ENCODE results near the gene NUDCD3. TPM values are rescaled to one million over a fixed set of nuclear protein-coding genes. Genes with fewer than 3 reads are reported as not detected.

The NUDCD3 gene
- total and polyA plus RNA-seq, 2 of the 8 experiments (the other 6 are each of a cell fraction or from before 2014, with no cell fraction given): 35.2 to 93.7 TPM

- H3K23ac ChIP-seq (ENCODE audit: insufficient read length): no peak overlapping the region
- TF ChIP-seq EZH2 (IDR thresholded peaks at IDR 0.05; ENCODE audit: low read depth, low read length, severe bottlenecking) (no peak), CTBP2 (IDR thresholded peaks at IDR 0.05; ENCODE audit: borderline replicate concordance, insufficient read depth, insufficient read length, low read length) (no peak), RNF2 (IDR thresholded peaks at IDR 0.05; ENCODE audit: borderline replicate concordance, low read depth, low read length, missing control alignments, poor library complexity, severe bottlenecking) (no peak), TBP (IDR thresholded peaks at IDR 0.05; ENCODE audit: low read depth, low read length) (no peak), FOSL1 (IDR thresholded peaks at IDR 0.05; ENCODE audit: insufficient read depth, low read depth, low read length) (no peak)
Observed at GRCh38 chr7:44455155-44455554, 35.3 kb downstream of the NUDCD3 start.

More at GRCh38 chr7:44455155-44455554, 35.3 kb downstream of the NUDCD3 start:
- no peak overlapping the region for H2BK15ac ChIP-seq (ENCODE audit: low read length)
- no peak overlapping the region for H2BK12ac ChIP-seq (ENCODE audit: low read depth, low read length)
- no peak overlapping the region for H2BK5ac ChIP-seq (ENCODE audit: low read depth, low read length)
- ChIA-PET CTCF (ENCODE audit: partially characterized antibody) (interaction anchor here (0.8 to 0.9 kb wide), 2 partner anchors 8 to 14 kb away, joined by 3 to 4 read pairs; no protein-coding TSS in a partner anchor), POLR2A (ENCODE audit: partially characterized antibody) (interaction anchor here (1.8 kb wide), 1 partner anchor 127 kb away, joined by 4 read pairs; the partner anchor contains the start of gene TMED4)
- no peak overlapping the region for H3K4me3 ChIP-seq (ENCODE audit: extremely low read depth in 1 of 4, insufficient read depth in 2 of 4, low read depth in 3 of 4, low read length in 4 of 4)
- H4K8ac ChIP-seq (ENCODE audit: extremely low read depth, insufficient read depth, low read length): no peak overlapping the region
- no peaks in the 10 kb centered on the region; the same call in 1 of the 2 replicates for H3K23me2 ChIP-seq (ENCODE audit: low read depth, low read length)
- H2AFZ ChIP-seq (ENCODE audit: low read length): no peak overlapping the region
- no peaks in the 10 kb centered on the region for H3K27me3 ChIP-seq (replicated peaks in 1 of 4; ENCODE audit: control insufficient read depth in 3 of 4, extremely low read depth in 1 of 4, insufficient read depth in 3 of 4, low read length in 3 of 4)
- no peaks in the 10 kb centered on the region for H3K9me3 ChIP-seq (ENCODE audit: insufficient read depth in 2 of 2, low read depth in 1 of 2, low read length in 1 of 2)
- no peaks in the 10 kb centered on the region for H3K4me1 ChIP-seq (replicated peaks in 1 of 4; ENCODE audit: control insufficient read depth in 3 of 4, insufficient read depth in 4 of 4, low read length in 3 of 4)
- peaks cover 0 to 40% of the 10 kb centered on the region in 2 experiments; a peak in 3 of 4 replicates for H3K79me2 ChIP-seq (ENCODE audit: control insufficient read depth in 1 of 2, insufficient read depth in 2 of 2, low read length in 2 of 2)
- DNase-seq (ENCODE audit: low read depth in 1 of 2, low spot score in 2 of 2): no peak
- no peak overlapping the region for H4K91ac ChIP-seq (replicated peaks; ENCODE audit: insufficient read length, low read length)
- H2AK5ac ChIP-seq (ENCODE audit: low read depth, low read length): no peak overlapping the region
- H3K4me2 ChIP-seq (ENCODE audit: insufficient read depth in 1 of 2, low read depth in 2 of 2, low read length in 2 of 2): no peak overlapping the region
- H4K5ac ChIP-seq (ENCODE audit: insufficient read length, low read depth, low read length): no peak overlapping the region
- no peak overlapping the region for H2BK20ac ChIP-seq (ENCODE audit: low read length)
- H4K20me1 ChIP-seq (replicated peaks in 1 of 2; ENCODE audit: control insufficient read depth in 1 of 2, insufficient read depth in 2 of 2, low read length in 2 of 2): peaks cover 2 to 7% of the 10 kb centered on the region in 2 experiments
- H3K36me3 ChIP-seq (ENCODE audit: control insufficient read depth in 2 of 4, insufficient read depth in 4 of 4, low read length in 3 of 4): peaks cover 0 to 5% (median 1%) of the 10 kb centered on the region in 4 experiments; a peak in 3 of 8 replicates
- H3K18ac ChIP-seq (ENCODE audit: extremely low read depth, low read length): no peak overlapping the region
- H3K9ac ChIP-seq (replicated peaks in 1 of 4; ENCODE audit: extremely low read depth in 1 of 4, low read depth in 3 of 4, low read length in 3 of 4): no peak overlapping the region
- no peak overlapping the region for H3K27ac ChIP-seq (ENCODE audit: low read depth, low read length)
- no peak overlapping the region for H3K4ac ChIP-seq (replicated peaks; ENCODE audit: insufficient read length, low read depth, low read length)
- H2BK120ac ChIP-seq (replicated peaks; ENCODE audit: low read depth, low read length): no peak overlapping the region
- 89% methylated on average over 3 of the region's 3 CpGs; no CpG with 5 or more reads in 1 of the 2 experiments for WGBS, 2 experiments (ENCODE audit: extremely low coverage in 1 of 2, insufficient coverage in 1 of 2, insufficient read length in 1 of 2, insufficient replicate concordance in 2 of 2, low coverage in 1 of 2, low lambda C conversion rate in 2 of 2, missing lambda C conversion rate in 1 of 2)
- FAIRE-seq: no peak
- no peak overlapping the region for H3K56ac ChIP-seq (replicated peaks; ENCODE audit: insufficient read length, low read depth, low read length)
- peaks cover 9% of the 10 kb centered on the region for H3K79me1 ChIP-seq (ENCODE audit: low read depth, low read length)
- H3K14ac ChIP-seq (ENCODE audit: insufficient read length): no peak overlapping the region

Data from H1 (cell line).